AG04449 (cell line): Measurements from ENCODE around the gene GNAI2.

Source experiments
- CTCF ChIA-PET: fragments of 350-600 bp; formaldehyde crosslinking; extraction: SDS; loops from one replicate; lab custom pipeline; 2021; ENCODE audit warnings: antibody characterized with exemption; lab: Yijun Ruan, JAX
- POLR2A ChIA-PET: fragments of 400-600, 350-600 bp; formaldehyde crosslinking; extraction: SDS; loops from one replicate; lab custom pipeline; 2020; ENCODE audit warnings: antibody characterized with exemption, inconsistent platforms; lab: Yijun Ruan, JAX
- DNase-seq: peaks from one replicate; pipeline ENCODE4 v3.0.0-alpha.2; 2010; ENCODE audit warnings: low read depth, low spot score
- H3K4me3 ChIP-seq: 2 replicates; pipeline ENCODE4 v1.5.1; 2011; ENCODE audit warnings: low read depth, mild to moderate bottlenecking, control low read depth, low read length
- TF ChIP-seq, protein P1 (sequence below): IDR thresholded peaks from one replicate; pipeline ENCODE4 v1.5.1; 2011; ENCODE audit warnings: mild to moderate bottlenecking, moderate library complexity, low read length, control low read depth, inconsistent platforms; ENCODE audit not compliant: insufficient read depth; ENCODE audit errors: missing control alignments

Gene GNAI2

GRCh38 chr3:50235716-50236483 lies at the start of gene GNAI2:
GNAI2 (plus strand) TSS chr3:50236204; CDS start chr3:50236336, 132 bp downstream.
- H3K4me3 ChIP-seq = peak within 1 kb of the TSS; percentile 83
- TF ChIP-seq, protein P1, sequence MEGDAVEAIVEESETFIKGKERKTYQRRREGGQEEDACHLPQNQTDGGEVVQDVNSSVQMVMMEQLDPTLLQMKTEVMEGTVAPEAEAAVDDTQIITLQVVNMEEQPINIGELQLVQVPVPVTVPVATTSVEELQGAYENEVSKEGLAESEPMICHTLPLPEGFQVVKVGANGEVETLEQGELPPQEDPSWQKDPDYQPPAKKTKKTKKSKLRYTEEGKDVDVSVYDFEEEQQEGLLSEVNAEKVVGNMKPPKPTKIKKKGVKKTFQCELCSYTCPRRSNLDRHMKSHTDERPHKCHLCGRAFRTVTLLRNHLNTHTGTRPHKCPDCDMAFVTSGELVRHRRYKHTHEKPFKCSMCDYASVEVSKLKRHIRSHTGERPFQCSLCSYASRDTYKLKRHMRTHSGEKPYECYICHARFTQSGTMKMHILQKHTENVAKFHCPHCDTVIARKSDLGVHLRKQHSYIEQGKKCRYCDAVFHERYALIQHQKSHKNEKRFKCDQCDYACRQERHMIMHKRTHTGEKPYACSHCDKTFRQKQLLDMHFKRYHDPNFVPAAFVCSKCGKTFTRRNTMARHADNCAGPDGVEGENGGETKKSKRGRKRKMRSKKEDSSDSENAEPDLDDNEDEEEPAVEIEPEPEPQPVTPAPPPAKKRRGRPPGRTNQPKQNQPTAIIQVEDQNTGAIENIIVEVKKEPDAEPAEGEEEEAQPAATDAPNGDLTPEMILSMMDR = no peak
- DNase-seq = peak; percentile 82
- ChIA-PET POLR2A (interaction anchor here (0.6 to 1.9 kb wide), 15 partner anchors 11 to 115 kb away, joined by 3 to 25 read pairs (median 6); partner anchors contain the start of gene IFRD2), CTCF (interaction anchor here (1.1 to 47.4 kb wide), 6 partner anchors 8 to 87 kb away, joined by 3 to 1609 read pairs (median 13); partner anchors contain the start of genes HYAL2, LSMEM2 and SEMA3B)

DNA sequence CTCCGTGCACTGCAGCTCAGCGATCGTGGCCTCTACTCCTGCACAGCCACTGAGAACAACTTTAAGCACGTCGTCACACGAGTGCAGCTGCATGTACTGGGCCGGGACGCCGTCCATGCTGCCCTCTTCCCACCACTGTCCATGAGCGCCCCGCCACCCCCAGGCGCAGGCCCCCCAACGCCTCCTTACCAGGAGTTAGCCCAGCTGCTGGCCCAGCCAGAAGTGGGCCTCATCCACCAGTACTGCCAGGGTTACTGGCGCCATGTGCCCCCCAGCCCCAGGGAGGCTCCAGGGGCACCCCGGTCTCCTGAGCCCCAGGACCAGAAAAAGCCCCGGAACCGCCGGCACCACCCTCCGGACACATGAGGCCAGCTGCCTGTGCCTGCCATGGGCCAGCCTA lies 48.3 kb upstream of the GNAI2 start:
- CTCF ChIA-PET = interaction anchor here (1.4 to 21.6 kb wide), 4 partner anchors 14 to 348 kb away, joined by 3 to 1029 read pairs (median 550); partner anchors contain the start of gene SLC38A3
- no peak overlapping the region for H3K4me3 ChIP-seq
- no peak for DNase-seq
- POLR2A ChIA-PET = no interaction called here
- TF ChIP-seq, protein P1 = no peak

GRCh38 chr3:50189274-50189673 lies 46.7 kb upstream of the GNAI2 start:
- ChIA-PET CTCF (interaction anchor here (0.8 to 21.6 kb wide), 14 partner anchors 16 to 350 kb away, joined by 3 to 1029 read pairs (median 4); partner anchors contain the start of genes LSMEM2 and SLC38A3), POLR2A (interaction anchor here (1.0 kb wide), 1 partner anchor 69 kb away, joined by 5 read pairs; no protein-coding TSS in a partner anchor)
- peak; percentile 31 for DNase-seq

DNA sequence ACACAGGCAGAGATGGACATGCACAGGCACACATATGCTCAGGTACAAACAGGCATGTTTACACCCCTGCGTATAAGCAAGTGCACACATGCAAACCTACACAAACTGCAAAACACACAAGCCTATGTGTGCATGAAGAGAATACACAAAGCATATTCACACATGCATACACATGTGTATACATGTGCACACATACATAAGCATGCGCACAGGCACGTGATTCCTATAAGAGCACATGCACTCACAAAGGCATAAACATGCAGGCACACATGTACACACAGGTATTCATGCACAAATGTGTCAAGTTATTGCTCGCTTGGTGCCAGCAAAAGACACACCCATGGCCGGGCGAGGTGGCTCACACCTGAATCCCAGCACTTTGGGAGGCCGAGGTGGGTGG lies 46.0 kb upstream of the GNAI2 start:
- TF ChIP-seq, protein P1 = no peak
- POLR2A ChIA-PET = no interaction called here
- CTCF ChIA-PET = interaction anchor here (0.8 to 21.6 kb wide), 12 partner anchors 16 to 134 kb away, joined by 3 to 1029 read pairs (median 7); partner anchors contain the start of genes LSMEM2, SEMA3B and SLC38A3

More at GRCh38 chr3:50189274-50189673, 46.7 kb upstream of the GNAI2 start:
- TF ChIP-seq, protein P1 = peak; percentile 94
- H3K4me3 ChIP-seq = no peak overlapping the region

GRCh38 chr3:50190936-50191660 lies 44.9 kb upstream of the GNAI2 start, which contains the start of gene GNAT1:
GNAT1 (plus strand) TSS chr3:50191610; CDS start chr3:50191726, 116 bp downstream.
- no peak within 1 kb of the TSS for H3K4me3 ChIP-seq
- CTCF ChIA-PET = interaction anchor here (0.5 to 21.6 kb wide), 14 partner anchors 17 to 388 kb away, joined by 3 to 1029 read pairs (median 19); partner anchors contain the start of genes INKA1, LSMEM2, SEMA3B and SLC38A3
- DNase-seq = no peak
- TF ChIP-seq, protein P1 = no peak
- POLR2A ChIA-PET = no interaction called here

More for the DNA sequence above, 46.0 kb upstream of the GNAI2 start:
- no peak overlapping the region for H3K4me3 ChIP-seq
- DNase-seq = no peak
